H1 (cell line): ENCODE results near the gene GBE1. TPM values are rescaled to one million over a fixed set of nuclear protein-coding genes. Genes with fewer than 3 reads are reported as not detected.

Experiments used
- CTCF ChIA-PET: fragments of 300-600 bp; sonication (Branson Sonifier 250); formaldehyde crosslinking; loops from one replicate; lab custom pipeline; 2021; ENCODE audit not compliant: partially characterized antibody; lab: Charles Lee
- POLR2A ChIA-PET: fragments of 300-600 bp; sonication (Branson Sonifier 250); formaldehyde crosslinking; loops from one replicate; lab custom pipeline; 2021; ENCODE audit warnings: inconsistent platforms; ENCODE audit not compliant: partially characterized antibody; lab: Charles Lee
- DNase-seq, 2 experiments: peaks; one replicate each; pipeline versions ENCODE4 v3.0.0 to v3.0.0-alpha.2; 2010 to 2022; ENCODE audit warnings: low spot score in 2 of 2, low read depth in 1 of 2, mixed read lengths in 1 of 2
- FAIRE-seq: peaks from 2 replicates; lab custom pipeline; 2011; peaks lifted over from hg19 to GRCh38; lab: Jason Lieb, UNC
- H2AFZ ChIP-seq: 2 replicates; pipeline ENCODE4 v1.8.1; 2012; ENCODE audit warnings: low read length, inconsistent platforms
- H2AK5ac ChIP-seq: 2 replicates; pipeline ENCODE4 v1.6.1; 2013; ENCODE audit warnings: low read depth, low read length
- H2BK120ac ChIP-seq: replicated peaks from 2 replicates; pipeline ENCODE3; 2013; ENCODE audit warnings: low read depth, low read length, inconsistent platforms
- H2BK12ac ChIP-seq: 2 replicates; pipeline ENCODE4 v1.6.1; 2013; ENCODE audit warnings: low read depth, low read length
- H2BK15ac ChIP-seq: 2 replicates; pipeline ENCODE4 v1.6.1; 2013; ENCODE audit warnings: low read length
- H2BK20ac ChIP-seq: 2 replicates; pipeline ENCODE4 v1.6.1; 2013; ENCODE audit warnings: low read length
- H2BK5ac ChIP-seq: 2 replicates; pipeline ENCODE4 v1.6.1; 2013; ENCODE audit warnings: low read depth, low read length
- H3K14ac ChIP-seq: 2 replicates; pipeline ENCODE4 v1.6.1; 2013; ENCODE audit warnings: inconsistent platforms; ENCODE audit not compliant: insufficient read length
- H3K18ac ChIP-seq: 2 replicates; pipeline ENCODE4 v1.6.1; 2013; ENCODE audit warnings: low read length; ENCODE audit errors: extremely low read depth
- H3K23ac ChIP-seq: 2 replicates; pipeline ENCODE4 v1.6.1; 2013; ENCODE audit warnings: inconsistent platforms; ENCODE audit not compliant: insufficient read length
- H3K23me2 ChIP-seq: 2 replicates; pipeline ENCODE4 v1.6.1; 2013; ENCODE audit warnings: low read depth, low read length
- H3K27ac ChIP-seq: 2 replicates; pipeline ENCODE4 v1.6.1; 2011; ENCODE audit warnings: low read depth, low read length, inconsistent platforms
- H3K27me3 ChIP-seq, 4 experiments: replicated peaks in 1 of 4; 1 replicate in 1 of 4; 2 replicates in 3 of 4; pipeline versions ENCODE4 v1.6.1 to v1.8.1; 2011 to 2013; ENCODE audit warnings: low read length in 3 of 4, mild to moderate bottlenecking in 3 of 4, inconsistent platforms in 2 of 4, mixed read lengths in 2 of 4, moderate library complexity in 1 of 4; ENCODE audit not compliant: control insufficient read depth in 3 of 4, insufficient read depth in 3 of 4; ENCODE audit errors: extremely low read depth in 1 of 4
- H3K36me3 ChIP-seq, 4 experiments: 2 replicates each; pipeline versions ENCODE4 v1.6.1 to v1.8.1; 2011 to 2013; ENCODE audit warnings: mild to moderate bottlenecking in 4 of 4, low read length in 3 of 4, moderate library complexity in 2 of 4, control low read depth in 1 of 4, inconsistent platforms in 1 of 4; ENCODE audit not compliant: insufficient read depth in 4 of 4, control insufficient read depth in 2 of 4
- H3K4ac ChIP-seq: replicated peaks from 2 replicates; pipeline ENCODE3; 2013; ENCODE audit warnings: low read length, low read depth, mixed read lengths, inconsistent platforms; ENCODE audit not compliant: insufficient read length
- H3K4me1 ChIP-seq, 4 experiments: replicated peaks in 1 of 4; 1 replicate in 1 of 4; 2 replicates in 3 of 4; pipeline versions ENCODE4 v1.6.1 to v1.8.1; 2011 to 2013; ENCODE audit warnings: low read length in 3 of 4, inconsistent platforms in 2 of 4, mixed read lengths in 1 of 4; ENCODE audit not compliant: insufficient read depth in 4 of 4, control insufficient read depth in 3 of 4
- H3K4me2 ChIP-seq, 2 experiments: 2 replicates each; pipeline versions ENCODE4 v1.6.1 to v1.8.1; 2011 to 2013; ENCODE audit warnings: low read depth in 2 of 2, low read length in 2 of 2, control low read depth in 1 of 2, inconsistent platforms in 1 of 2, mild to moderate bottlenecking in 1 of 2; ENCODE audit not compliant: insufficient read depth in 1 of 2
- H3K4me3 ChIP-seq, 4 experiments: fragments of 200-600, 300-600 bp in 1 of 4; sonication (generic), shearing (Covaris generic), sonication (Bioruptor Twin) in 1 of 4; 2 replicates each; pipeline versions ENCODE4 v1.5.1 to v1.8.1; 2011 to 2016; ENCODE audit warnings: low read length in 4 of 4, low read depth in 3 of 4, control low read depth in 2 of 4, inconsistent platforms in 2 of 4, mild to moderate bottlenecking in 2 of 4, mixed read lengths in 1 of 4, moderate library complexity in 1 of 4; ENCODE audit not compliant: insufficient read depth in 2 of 4; ENCODE audit errors: extremely low read depth in 1 of 4
- H3K56ac ChIP-seq: replicated peaks from 2 replicates; pipeline ENCODE3; 2013; ENCODE audit warnings: low read depth, mild to moderate bottlenecking, mixed read lengths, low read length, inconsistent platforms; ENCODE audit not compliant: insufficient read length
- H3K79me1 ChIP-seq: 2 replicates; pipeline ENCODE4 v1.6.1; 2013; ENCODE audit warnings: low read depth, low read length, control low read depth
- H3K79me2 ChIP-seq, 2 experiments: 2 replicates each; pipeline versions ENCODE4 v1.6.1 to v1.8.1; 2012 to 2013; ENCODE audit warnings: low read length in 2 of 2, mild to moderate bottlenecking in 2 of 2, inconsistent platforms in 1 of 2; ENCODE audit not compliant: insufficient read depth in 2 of 2, control insufficient read depth in 1 of 2
- H3K9ac ChIP-seq, 4 experiments: replicated peaks in 1 of 4; 1 replicate in 1 of 4; 2 replicates in 3 of 4; pipeline versions ENCODE4 v1.6.1 to v1.8.1; 2011 to 2013; ENCODE audit warnings: low read depth in 3 of 4, low read length in 3 of 4, control low read depth in 2 of 4, mild to moderate bottlenecking in 2 of 4, moderate library complexity in 2 of 4, inconsistent platforms in 1 of 4; ENCODE audit errors: extremely low read depth in 1 of 4
- H3K9me3 ChIP-seq, 2 experiments: 2 replicates each; pipeline versions ENCODE4 v1.6.1 to v1.8.1; 2012 to 2013; ENCODE audit warnings: mild to moderate bottlenecking in 2 of 2, moderate library complexity in 2 of 2, control low read depth in 1 of 2, inconsistent platforms in 1 of 2, low read depth in 1 of 2, low read length in 1 of 2, mixed read lengths in 1 of 2; ENCODE audit not compliant: insufficient read depth in 2 of 2
- H4K20me1 ChIP-seq, 2 experiments: replicated peaks in 1 of 2; 2 replicates each; pipeline versions ENCODE3 to v1.8.1; 2011 to 2013; ENCODE audit warnings: inconsistent platforms in 2 of 2, low read length in 2 of 2, mild to moderate bottlenecking in 1 of 2; ENCODE audit not compliant: insufficient read depth in 2 of 2, control insufficient read depth in 1 of 2
- H4K5ac ChIP-seq: 2 replicates; pipeline ENCODE4 v1.6.1; 2013; ENCODE audit warnings: low read length, low read depth, mixed read lengths, inconsistent platforms; ENCODE audit not compliant: insufficient read length
- H4K8ac ChIP-seq: 2 replicates; pipeline ENCODE4 v1.8.0; 2013; ENCODE audit warnings: mild to moderate bottlenecking, moderate library complexity, low read length, inconsistent platforms; ENCODE audit not compliant: insufficient read depth; ENCODE audit errors: extremely low read depth
- H4K91ac ChIP-seq: replicated peaks from 2 replicates; pipeline ENCODE3; 2013; ENCODE audit warnings: low read length, mixed read lengths, inconsistent platforms; ENCODE audit not compliant: insufficient read length
- CHD1 ChIP-seq: IDR thresholded peaks from 2 replicates; pipeline ENCODE4 v1.6.1; 2012; ENCODE audit warnings: low read depth, low read length, improper control_type of control experiment
- CTBP2 ChIP-seq: IDR thresholded peaks from 2 replicates; pipeline ENCODE4 v1.7.0; 2011; ENCODE audit warnings: borderline replicate concordance, mild to moderate bottlenecking, moderate library complexity, mixed read lengths, low read length; ENCODE audit not compliant: insufficient read depth, insufficient read length
- E2F6 ChIP-seq: IDR thresholded peaks from 2 replicates; pipeline ENCODE4 v1.6.1; 2012; ENCODE audit warnings: inconsistent platforms
- FOSL1 ChIP-seq: IDR thresholded peaks from 2 replicates; pipeline ENCODE4 v1.6.1; 2011; ENCODE audit warnings: mild to moderate bottlenecking, low read depth, low read length, moderate library complexity; ENCODE audit not compliant: insufficient read depth
- GTF2F1 ChIP-seq: IDR thresholded peaks from 2 replicates; pipeline ENCODE4 v1.6.1; 2012; ENCODE audit warnings: low read depth, low read length, improper control_type of control experiment, borderline replicate concordance
- RNF2 ChIP-seq: fragments of 200-900, 300-1000 bp; sonication (generic); IDR thresholded peaks from 2 replicates; pipeline ENCODE4 v1.7.1; 2016; ENCODE audit warnings: borderline replicate concordance, low read depth, mild to moderate bottlenecking, antibody characterized with exemption, low read length; ENCODE audit not compliant: poor library complexity, severe bottlenecking; ENCODE audit errors: missing control alignments
- SRF ChIP-seq: IDR thresholded peaks from 2 replicates; pipeline ENCODE4 v1.6.1; 2011; ENCODE audit warnings: mild to moderate bottlenecking, low read depth, low read length, moderate library complexity
- SUZ12 ChIP-seq: fragments of 200-600 bp; sonication (generic); IDR thresholded peaks from 2 replicates; pipeline ENCODE4 v1.6.1; 2012; ENCODE audit warnings: mild to moderate bottlenecking, inconsistent platforms, low read length, moderate library complexity, mixed read lengths
- ZNF274 ChIP-seq: IDR thresholded peaks from 2 replicates; pipeline ENCODE4 v1.7.0; 2012; ENCODE audit warnings: low read length, borderline replicate concordance; ENCODE audit errors: extremely low read depth
- WGBS, 2 experiments: shearing (Covaris generic) in 1 of 2; methylation state at CpG; one replicate each; pipeline versions ENCODE4 v1.1.6 to v1.1.7; 2013 to 2015; ENCODE audit warnings: low lambda C conversion rate in 2 of 2, mixed read lengths in 2 of 2, inconsistent platforms in 1 of 2, low coverage in 1 of 2, missing lambda C conversion rate in 1 of 2; ENCODE audit not compliant: insufficient replicate concordance in 2 of 2, insufficient coverage in 1 of 2, insufficient read length in 1 of 2; ENCODE audit errors: extremely low coverage in 1 of 2, missing lambda C conversion rate in 1 of 2; 5-methylcytosine and 5-hydroxymethylcytosine counted together
- polyA plus RNA-seq, 7 experiments: library from polyadenylated mRNA; depleted of rRNA in 3 of 7; stranded (reverse) in 5 of 7; unstranded in 2 of 7; fragments of >200 nt in 5 of 7; fragments of 200-250 nt in 2 of 7; gene quantifications; 1 replicate in 5 of 7; 2 replicates in 1 of 7; 4 replicates in 1 of 7; pipeline versions ENCODE4 v1.2.1 to v1.2.3, GENCODE V29; 2011 to 2013; ENCODE audit warnings: missing spikeins in 2 of 7, mixed read lengths in 2 of 7
- total RNA-seq: library from RNA; stranded (reverse); fragmentation: NEBNext Ultra II Directional; extraction: Animal tissue kit (Norgen Biotek cat#: 25700); gene quantifications from 2 replicates; pipeline ENCODE4 v1.2.1, GENCODE V29; 2021

GBE1 gene
- total and polyA plus RNA-seq, 2 of the 8 experiments (the other 6 are each of a cell fraction or from before 2014, with no cell fraction given), result 3.3 to 7.3 TPM

- H2AFZ ChIP-seq, result no peak overlapping the region
- DNase-seq (no peak), FAIRE-seq (peak; percentile 13)
- no peak overlapping the region for H2BK15ac ChIP-seq
- H2AK5ac ChIP-seq, result no peak overlapping the region
- no peak overlapping the region for H2BK20ac ChIP-seq
- no peak overlapping the region for H2BK12ac ChIP-seq
- no peak overlapping the region for H2BK5ac ChIP-seq
- no peak overlapping the region for H3K4ac ChIP-seq
- no peak overlapping the region for H3K4me3 ChIP-seq
- no peak overlapping the region for H3K4me2 ChIP-seq
- H3K4me1 ChIP-seq, result 0 out of 7 replicates have a peak, but pooled peaks cover 0 to 2% (median 0%) of the 10 kb centered on the region in 4 experiments
- H3K27ac ChIP-seq, result no peak overlapping the region
- no peak overlapping the region for H3K18ac ChIP-seq
- CTCF ChIA-PET, result no interaction called here
- H2BK120ac ChIP-seq, result no peak overlapping the region
- H3K23ac ChIP-seq, result no peak overlapping the region
- H3K79me1 ChIP-seq, result no peaks in the 10 kb centered on the region
- no peak overlapping the region for H3K14ac ChIP-seq
- H3K9me3 ChIP-seq, result no peaks in the 10 kb centered on the region
- H3K36me3 ChIP-seq, result no peaks in the 10 kb centered on the region
- no peak overlapping the region for H3K9ac ChIP-seq
- no peaks in the 10 kb centered on the region for H3K79me2 ChIP-seq
- no peak overlapping the region for H4K8ac ChIP-seq
- no peaks in the 10 kb centered on the region for H4K20me1 ChIP-seq
- no peaks in the 10 kb centered on the region for H3K23me2 ChIP-seq
- H3K56ac ChIP-seq, result peak overlapping the region; percentile 74
- POLR2A ChIA-PET, result no interaction called here
- H4K5ac ChIP-seq, result no peak overlapping the region
- no peak overlapping the region for H4K91ac ChIP-seq
- WGBS, 2 experiments, result 86% methylated on average over 5 of the region's 5 CpGs; no CpG with 5 or more reads in 1 of the 2 experiments
- H3K27me3 ChIP-seq, result no peaks in the 10 kb centered on the region
- TF ChIP-seq FOSL1, result no peak
- no peak for TF ChIP-seq E2F6
- TF ChIP-seq RNF2, result no peak
- no peak for TF ChIP-seq CTBP2
- TF ChIP-seq CHD1, result no peak
- TF ChIP-seq SRF, result no peak
- no peak for TF ChIP-seq ZNF274
- TF ChIP-seq SUZ12, result no peak
- no peak for TF ChIP-seq GTF2F1
These were observed 18.1 kb downstream of the GBE1 start for GRCh38 chr3:81743096-81744025.
